RPMI8226 (cell line): ENCODE measurements around the gene NAA50.
A peak's percentile ranks its signal among the peaks of the same experiment; 100 is the strongest.

Experiments used
- DNase-seq: peaks from one replicate; pipeline ENCODE4 v3.0.0-alpha.2; 2015

Gene NAA50

DNA sequence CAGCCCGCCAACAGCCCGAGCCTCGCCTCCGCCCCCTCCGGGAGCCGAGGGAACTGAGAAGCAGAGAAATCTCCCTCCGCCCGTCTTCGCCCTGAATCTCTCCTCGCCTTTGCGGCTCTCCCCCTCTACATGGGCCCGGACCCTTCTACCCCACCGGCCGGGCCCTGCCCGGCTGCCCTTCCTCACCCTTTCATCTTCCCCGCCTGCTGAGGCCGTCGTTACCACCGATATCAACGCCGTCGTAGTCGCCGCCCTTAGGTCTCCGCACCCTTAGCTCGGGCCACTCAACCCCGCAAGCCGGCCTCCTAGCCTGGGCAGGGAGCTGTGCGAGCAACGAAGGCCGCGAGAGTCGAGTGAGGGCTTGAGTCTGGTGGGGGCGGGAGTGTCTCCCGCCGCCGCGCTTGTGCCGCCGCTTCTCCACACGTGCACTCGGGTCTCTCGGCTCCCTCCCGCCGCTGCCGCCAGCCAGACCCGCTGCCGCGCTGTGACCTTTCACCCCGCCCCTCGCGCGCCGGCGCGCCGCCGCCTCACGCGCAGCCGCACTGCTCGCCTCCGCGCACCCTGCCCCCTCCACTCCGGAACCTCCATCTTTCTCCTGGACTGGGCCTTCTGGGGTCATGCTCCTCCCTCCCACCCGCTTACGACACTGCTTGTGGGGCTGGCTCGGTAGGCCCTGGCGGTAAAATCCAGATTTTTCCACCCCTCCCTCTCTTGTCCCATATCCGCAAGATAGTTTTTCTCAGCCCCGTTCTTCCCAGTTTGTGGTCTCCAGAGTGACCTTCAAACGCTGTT lies at the start of gene NAA50:
NAA50 (minus strand) TSS at position 494 of the 792 bp plus-strand sequence; CDS start at position 194, 300 bp downstream.
- peak; percentile 93 for DNase-seq

DNA sequence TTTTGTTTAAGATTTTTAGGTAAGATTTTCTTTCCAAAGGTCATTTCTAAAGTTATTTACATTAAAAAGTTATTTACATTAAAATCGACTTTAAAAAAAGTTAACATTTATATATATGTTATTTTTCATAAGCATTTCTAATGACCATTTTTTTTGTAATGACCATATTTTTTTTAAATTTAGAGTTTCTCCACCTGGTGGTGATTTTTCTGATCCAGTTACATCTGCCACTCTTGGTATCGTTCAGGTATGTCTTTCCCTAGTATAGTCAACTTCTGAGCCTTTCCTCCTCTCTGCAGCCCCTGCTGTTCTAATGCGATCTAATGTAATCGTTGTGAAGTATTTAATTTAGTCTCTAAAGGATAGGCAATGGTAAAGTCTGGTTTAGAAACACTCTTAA lies 49.6 kb upstream of the NAA50 start:
- no peak for DNase-seq

DNA sequence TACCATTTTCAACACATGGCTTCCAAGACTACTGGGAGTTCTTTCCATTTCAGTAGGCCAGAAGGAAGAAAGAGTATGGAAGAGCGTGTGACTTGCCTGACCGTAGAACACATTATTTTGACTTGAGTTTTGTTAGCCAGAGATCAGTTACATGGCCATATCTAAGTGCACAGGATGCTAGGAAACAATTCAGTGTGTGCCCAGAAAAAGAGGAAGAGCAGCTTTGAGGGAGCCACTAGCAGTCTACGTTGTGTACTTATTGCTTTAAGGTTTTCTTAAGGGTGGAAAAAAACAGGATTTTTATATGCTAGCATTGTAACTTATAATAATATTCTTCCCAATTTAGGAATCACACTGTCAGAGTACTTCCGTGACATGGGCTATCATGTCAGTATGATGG lies 48.5 kb upstream of the NAA50 start:
- DNase-seq = no peak

DNA sequence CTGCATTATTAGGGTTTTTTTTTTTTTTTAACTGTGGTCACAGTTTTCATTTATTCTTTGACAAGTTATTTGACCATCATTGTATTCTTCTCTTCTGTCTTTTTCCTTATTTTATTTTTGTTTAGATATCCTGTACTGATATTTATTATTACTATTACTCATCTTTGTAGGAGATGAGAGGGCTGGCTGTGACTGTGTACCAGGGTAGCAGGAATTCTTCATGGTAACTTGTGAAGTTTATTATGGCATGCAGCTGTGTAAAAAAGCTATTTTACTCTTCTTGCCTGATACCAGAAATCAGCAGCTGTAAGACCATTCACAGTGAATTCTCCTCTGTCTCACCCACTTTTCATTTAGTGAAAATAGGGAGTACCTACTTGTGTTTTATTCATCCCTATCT lies 45.3 kb upstream of the NAA50 start:
- DNase-seq = no peak

DNA sequence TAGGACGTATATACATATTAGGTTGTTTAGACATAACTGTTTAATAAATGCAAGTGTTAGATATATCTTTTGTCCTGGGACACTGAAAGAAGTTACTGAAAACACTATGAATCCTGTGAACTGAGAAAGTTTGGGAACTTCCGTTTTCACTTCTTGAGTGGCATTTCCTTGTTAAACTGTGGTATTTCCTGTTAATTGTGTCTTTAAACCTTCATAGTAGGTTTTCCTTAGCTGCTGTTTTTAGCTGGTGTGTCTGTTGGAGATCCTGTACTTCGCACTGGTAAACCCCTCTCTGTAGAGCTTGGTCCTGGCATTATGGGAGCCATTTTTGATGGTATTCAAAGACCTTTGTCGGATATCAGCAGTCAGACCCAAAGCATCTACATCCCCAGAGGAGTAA lies 37.9 kb upstream of the NAA50 start:
- DNase-seq = no peak

DNA sequence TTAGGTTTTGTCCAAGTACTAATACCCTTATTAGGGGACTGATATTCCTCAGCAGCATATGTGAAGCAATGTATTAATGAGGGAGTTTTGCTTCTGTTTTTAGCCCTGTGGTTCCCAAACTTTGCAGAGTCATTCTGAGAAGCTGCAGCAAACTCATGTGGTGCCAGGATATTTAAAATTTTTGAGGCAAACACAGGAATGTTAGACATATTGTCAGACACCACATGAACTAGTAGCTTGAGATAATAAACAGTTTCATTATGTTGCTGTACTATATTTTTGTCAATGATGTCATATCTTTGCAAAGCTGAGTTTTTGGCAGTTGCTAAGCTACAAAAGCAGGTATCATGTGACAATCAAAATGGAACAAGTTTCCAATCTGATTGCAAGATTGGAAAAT lies 37.4 kb upstream of the NAA50 start:
- DNase-seq = no peak

DNA sequence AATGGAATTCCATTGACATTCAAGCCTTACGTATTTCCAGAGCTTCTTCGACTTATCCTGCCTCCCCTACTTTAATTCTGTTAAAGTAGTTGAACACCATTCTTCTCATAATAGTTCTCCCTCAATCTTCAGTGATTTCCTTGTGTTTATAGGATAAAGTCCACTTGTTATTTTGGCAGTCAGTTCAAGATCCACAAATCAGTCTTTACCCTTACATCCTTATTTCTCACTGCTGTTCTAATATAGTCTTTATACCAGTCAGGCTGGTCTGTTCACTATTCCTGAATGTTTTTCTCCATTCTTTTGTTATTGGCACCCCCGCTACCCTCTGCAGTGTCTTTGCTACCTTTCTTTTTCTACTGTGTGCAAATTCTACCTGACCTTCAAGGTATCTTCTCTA lies 30.5 kb upstream of the NAA50 start:
- DNase-seq = no peak

DNA sequence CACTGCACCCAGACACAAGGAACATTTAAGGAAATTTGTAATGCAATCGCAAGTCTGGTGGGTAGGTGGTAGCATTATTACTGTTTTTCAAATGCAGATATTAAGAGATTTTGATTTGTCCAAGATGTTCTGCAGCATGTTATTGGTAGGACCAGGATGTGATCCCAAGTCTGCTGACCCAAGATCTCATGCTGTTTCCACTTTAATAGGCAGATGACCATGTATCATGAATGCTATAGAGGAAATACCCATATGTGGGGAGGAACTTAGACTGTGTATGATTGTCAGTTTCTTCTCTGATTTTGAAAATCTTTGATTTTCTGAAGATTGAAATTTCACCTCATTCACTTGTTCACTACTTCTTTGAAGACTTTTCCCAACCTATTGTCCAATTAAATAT lies 29.5 kb upstream of the NAA50 start:
- no peak for DNase-seq

DNA sequence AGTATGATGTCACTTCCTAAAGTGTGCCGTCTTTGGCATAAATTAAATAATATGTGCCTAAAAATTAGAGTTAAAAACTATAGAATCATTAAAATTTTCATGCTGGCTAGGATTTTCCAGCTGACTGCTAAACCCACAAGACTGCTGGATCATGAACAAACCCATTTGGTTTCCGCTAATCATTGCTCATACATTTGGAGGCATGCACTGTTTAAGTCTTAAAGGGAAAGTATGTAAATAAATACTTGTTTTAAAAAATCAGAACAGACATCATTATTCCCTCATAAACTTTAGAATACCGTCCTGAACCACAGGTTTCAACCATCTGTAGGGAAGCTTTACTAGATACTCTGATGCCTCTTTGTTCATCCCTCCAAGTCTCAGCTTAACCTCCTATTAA lies 27.3 kb upstream of the NAA50 start:
- DNase-seq = no peak

DNA sequence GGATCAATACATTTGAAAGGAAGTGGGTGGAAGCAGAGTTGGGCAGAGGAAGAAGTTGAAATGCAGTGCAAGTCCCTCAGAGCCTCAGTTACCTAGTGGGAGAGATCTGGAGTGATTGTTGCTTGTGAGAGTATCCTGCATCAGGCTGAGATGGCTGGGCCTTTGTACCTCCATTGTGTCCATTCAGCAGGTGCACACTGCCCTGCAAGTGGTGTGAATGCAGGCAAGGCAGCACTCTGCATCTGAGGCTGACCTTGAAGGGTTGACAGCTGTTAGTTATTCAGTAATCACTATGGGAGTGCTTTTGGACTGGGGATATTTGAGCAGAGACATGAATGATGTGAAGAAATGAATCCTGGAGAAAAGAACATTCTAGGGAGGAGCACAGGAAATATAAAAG lies 25.9 kb upstream of the NAA50 start:
- no peak for DNase-seq

DNA sequence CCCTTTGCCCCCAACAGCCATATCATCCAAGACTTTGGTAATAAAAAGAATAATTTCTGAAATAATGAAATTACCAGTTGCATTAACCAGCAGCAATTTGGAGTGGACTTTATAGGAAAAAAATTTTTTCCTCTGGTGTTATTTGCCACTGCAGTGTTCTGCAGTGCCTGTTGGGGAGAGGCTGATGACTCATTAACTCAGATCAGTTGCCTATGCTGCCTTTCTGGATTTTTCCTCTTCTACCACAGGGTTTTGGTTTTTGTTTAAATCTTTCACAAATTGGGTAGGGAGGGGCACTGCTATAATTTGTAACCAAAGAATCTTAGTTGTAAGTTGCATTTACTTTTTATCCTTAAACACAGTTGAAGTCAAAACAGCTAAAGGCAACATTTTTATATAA lies 23.5 kb upstream of the NAA50 start:
- no peak for DNase-seq

DNA sequence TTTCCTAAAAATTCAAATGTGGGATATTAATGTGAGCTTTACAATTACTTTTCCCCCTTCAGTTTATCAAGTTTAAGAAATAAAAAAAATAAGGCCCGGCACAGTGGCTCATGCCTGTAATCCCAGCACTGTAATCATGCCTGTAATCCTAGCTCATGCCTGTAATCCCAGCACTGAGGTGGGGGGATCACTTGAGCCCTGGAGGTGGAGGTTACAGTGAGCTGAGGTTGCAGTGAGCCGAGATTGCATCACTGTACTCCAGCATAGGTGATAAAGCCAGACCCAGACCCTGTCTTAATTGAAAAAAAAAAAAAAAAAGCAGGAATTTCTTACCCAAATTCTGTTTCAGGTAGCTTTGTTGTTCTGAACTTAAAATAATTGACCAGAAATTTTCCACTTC lies 18.6 kb upstream of the NAA50 start:
- no peak for DNase-seq

DNA sequence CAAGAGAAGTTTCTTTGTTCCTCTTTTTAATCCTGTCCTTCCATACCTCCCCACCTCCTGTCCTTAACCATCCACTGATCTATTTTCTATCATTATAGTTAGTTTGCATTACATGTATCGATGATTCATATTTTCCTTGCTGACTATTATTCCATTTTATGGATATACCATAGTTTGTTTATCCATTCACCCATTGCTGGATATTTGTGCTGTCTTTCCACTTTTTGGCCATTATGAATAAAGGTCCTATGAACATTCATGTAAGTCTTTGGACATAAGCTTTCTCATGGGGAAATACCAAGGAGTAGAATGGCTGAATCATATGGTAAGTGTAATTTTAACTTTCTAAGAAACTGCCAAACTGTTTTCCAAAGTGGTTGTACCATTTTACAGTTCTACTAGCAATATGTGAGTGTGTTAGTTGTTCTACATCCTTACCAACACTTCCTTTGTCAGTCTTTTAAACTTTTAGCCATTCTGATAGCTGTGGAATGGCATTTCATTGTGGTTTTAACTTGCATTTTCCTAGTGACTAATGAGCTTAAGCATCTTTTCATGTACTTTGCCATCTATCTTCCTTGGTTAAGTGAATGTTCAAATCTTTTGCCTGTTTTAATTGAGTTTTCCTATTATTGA lies 12.5 kb upstream of the NAA50 start:
- no peak for DNase-seq

DNA sequence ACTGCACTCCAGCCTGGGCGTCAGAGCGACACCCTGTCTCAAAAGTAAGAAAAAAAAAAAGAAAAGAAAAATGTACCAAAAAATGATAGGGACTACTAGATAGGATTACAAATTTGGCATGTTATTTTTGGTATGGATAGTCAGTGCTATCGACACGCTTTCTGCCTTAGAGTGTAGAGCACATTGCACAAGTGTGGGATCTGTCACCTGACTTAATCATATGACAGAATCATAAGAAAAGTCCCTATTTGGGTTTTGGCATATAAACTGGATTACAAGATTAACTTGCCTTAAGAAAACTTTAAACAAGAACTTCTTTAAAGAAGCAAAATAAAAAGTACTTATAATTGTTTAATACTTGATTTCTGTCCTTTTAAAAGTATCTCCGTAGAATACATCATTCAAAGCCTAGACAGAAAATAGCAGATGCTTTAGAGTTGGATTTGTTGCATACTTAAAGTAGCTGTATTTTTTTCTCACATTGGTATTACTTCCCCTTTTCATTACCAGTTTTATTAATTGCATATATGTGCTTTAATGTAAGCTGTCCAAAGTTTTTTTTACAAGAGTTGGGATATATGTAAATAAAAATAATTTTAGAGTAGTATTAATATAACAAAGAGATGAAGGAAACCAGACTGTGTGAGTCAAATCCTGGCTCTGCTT lies 8.6 kb upstream of the NAA50 start:
- DNase-seq = no peak

DNA sequence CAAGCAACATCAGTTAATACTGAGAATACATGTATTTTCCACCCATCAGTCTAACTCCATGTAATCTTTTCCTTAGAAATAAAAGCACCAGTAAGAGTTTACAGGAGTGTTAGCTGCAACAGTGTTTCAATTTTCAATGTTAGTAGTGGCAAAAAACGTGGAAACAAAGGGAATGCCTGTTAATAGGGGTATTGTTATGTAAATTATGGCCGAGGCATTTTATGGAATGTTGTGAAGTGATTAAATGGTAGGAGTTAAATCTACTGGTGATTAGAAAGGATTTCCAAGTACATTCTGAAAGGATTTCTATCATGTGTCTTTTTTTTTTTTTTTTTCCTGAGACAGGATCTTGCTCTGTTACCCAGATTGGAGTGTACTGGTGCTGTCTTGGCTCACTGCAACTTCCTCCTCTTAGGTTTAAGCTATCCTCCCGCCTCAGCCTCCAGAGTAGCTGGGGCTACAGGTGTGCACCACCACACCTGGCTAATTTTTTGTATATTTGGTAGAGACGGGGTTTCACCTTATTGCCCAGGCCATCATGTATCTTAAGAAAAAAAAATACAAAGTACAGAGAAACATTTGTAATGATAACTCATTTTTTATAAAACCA lies 7.4 kb upstream of the NAA50 start:
- DNase-seq = no peak

DNA sequence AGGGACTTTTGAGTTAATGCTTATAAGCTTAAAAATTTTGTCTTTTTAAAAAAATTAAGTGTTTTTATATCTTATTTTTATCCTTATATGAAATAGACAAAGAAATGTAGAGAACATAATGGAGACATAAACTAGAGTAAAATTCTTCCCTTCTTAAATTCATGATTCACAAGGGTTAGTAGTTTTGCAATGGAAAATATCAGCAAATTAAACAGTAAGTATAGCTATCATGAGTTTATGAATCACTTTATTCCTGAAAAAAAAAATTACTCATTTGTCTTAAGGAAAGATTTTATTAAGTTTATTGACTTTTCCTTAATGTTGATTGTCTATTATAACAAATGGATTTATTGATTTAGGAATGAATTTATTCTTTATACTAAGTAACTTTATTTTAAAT lies 5.1 kb upstream of the NAA50 start:
- no peak for DNase-seq

DNA sequence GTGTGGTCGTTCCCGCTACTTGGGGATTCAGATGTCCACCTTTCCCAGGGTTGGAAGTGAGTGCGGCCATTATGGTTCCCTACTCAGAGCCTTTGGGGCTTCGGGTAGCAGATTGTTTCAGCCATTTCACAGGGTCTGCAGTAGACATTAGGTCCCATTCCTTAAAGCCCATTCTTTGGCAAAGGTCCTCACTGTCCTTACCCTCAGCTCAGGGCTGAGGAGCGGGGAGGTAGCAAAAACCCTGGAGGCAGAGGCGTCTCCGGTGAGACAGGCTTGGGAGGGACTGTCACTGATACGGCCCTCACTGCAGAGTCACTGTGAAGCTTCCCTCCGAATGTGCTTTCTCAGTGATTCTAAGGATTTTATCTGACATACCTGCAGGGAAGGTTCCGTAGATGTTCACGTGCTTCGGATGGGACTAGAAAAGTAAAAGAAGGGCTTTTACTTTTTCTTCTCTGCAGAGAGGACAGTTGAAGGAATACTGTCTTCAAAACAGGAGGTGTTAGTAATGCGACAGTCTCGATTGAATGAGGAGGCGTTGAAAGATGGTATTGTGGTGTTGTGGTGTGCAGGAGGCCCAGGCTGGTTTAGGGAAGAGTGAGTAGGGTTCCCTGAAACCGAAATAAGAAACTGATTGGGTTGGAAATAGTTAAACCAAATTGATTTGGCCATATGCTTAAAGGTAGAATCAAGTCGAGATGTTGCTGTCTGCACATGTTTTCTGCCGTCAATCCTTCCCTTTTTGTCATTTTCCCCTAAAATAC lies 1.4 kb upstream of the NAA50 start:
- peak; percentile 45 for DNase-seq

DNA sequence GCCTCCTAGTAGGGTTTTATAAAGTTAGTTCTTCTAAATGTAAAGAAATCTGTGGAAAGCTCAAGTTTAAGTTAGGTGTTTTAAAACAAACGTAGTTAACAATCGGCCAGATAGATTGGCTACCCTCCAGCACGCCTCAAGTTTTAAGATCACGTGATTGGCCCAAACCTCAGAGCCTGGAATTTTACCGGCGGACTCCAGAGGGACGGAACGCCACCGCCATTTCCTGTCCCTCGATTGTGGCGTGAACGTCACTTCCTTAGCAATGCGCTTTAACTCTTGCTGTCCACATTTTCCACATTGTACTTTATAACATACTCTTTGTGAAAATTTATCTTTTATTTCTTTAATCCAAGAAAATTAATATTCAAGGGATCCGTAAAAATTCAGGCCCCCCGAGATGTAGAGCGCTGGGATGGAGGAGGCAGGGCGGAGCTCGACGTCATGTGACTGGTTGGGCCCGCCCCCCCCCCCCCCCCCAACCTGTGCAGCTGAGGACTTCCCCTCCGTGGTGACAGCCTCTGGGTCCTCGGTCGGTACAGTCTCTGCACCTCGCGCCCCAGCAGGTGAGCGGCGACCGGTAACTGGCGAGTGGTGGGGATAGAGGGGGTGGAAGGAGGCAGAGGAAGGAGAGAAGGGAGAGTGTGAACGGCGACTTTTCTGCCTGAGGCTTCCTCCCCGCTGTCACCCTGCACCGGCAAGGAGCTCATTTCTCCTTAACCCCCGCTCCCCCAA lies 666 bp upstream of the NAA50 start, which contains the start of gene ATP6V1A:
ATP6V1A (plus strand) TSS at position 488 of the 735 bp plus-strand sequence. CDS start 31,719 bp downstream, outside the sequence.
- DNase-seq = peak; percentile 96

DNA sequence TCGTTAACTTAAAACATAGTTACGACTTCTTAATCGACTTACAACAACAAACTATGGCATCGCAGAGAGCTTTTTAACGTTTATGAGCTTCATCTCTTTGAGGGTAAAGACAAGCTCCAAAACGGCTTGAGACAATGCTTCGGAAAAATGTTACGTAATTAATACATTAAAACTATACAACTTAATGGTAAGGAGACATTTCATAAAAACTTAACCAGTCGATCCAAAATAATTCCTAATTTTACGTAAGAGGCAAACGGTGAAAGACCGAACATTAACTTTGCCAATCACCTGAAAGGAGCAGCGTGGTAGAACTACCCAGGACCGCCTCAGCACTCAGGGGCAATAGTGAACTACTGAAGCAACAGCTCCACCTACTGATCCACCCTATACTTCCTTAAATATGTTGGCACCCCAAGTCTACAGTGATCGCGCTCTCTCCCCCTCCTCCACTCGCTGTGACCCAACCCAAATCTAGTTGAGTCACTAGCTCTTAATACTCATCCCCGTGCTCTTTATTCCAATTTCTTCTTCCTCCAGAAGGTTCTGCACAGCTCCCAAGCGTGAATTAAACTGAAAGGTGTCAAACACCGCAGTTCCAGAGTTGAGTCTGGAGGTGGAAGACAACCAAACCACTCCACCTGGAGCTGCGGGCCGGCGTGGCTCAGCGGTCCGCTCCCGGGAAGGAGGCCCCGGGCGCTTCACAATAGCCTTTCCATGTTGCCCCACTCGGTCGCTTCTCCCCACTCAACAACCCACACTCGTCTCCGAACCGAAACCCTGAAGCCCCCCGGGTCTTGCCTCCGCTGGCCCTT lies 901 bp downstream of the NAA50 start:
- DNase-seq = peak; percentile 88

DNA sequence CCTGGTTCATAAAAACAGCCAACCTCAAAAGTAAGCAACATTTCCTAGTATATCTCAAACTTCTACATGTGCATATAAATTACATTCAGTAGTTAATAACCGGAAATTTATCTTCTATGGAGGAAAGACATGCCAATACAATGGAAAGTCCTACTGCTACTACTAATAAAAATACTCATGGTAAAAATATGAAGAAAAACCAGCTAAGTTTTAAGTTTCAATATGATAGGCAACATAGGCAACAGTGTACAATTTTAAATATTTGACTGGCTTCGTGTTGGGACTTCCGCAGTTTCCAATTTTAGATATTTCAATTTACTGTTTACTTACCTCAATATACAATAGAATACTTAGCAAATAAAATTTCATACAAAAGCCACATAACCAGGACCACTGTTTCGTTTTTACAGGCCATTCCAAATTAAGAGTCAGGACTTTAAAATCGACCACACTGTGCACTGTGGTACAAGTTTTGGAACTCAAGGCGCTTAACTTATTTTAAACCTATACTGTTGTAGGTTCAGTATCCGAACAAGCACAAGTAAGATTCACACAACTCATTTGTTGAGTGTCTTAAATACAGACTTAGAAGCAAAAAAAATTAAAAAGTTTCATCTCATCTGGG lies 2.9 kb downstream of the NAA50 start:
- DNase-seq = no peak

DNA sequence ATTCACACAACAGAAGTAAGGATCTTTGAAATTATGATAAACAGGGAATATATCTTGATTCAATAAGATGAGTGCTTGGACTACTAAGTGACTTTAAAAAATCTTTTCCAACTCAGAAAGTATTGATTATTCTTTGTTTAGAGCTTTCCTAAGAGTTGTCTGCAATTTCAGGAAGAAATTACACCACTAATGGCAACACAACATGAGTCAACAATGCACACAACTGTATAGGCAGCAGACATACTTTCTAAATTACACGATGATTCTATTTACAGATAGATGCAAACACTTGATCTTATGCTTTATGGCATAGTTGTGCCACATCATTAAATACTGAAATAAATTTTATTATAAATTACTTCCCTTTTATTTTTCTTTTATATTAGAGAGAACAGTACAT lies 4.4 kb downstream of the NAA50 start:
- no peak for DNase-seq
